HG03520 (cell line): Measurements from ENCODE around the gene FCHSD2.

Experiments used
- ATAC-seq: cut with Tn5 transposase; IDR thresholded peaks from one replicate; pipeline ENCODE4 v1.9.1; 2021; ENCODE audit warnings: mild to moderate bottlenecking, moderate library complexity; ENCODE audit not compliant: unreplicated experiment

Gene FCHSD2

GRCh38 chr11:73142128-73142377 is at the start of gene FCHSD2:
TSS of gene FCHSD2 (minus strand) at chr11:73142318. CDS start at chr11:73141877, 441 bp downstream.
- ATAC-seq, result no peak

- no peak for ATAC-seq
These were observed 49.0 kb upstream of the FCHSD2 start for GRCh38 chr11:73191151-73191550.

- ATAC-seq, result no peak
These were observed 48.4 kb upstream of the FCHSD2 start for GRCh38 chr11:73190557-73190885.

GRCh38 chr11:73189723-73190556 is 47.8 kb upstream of the FCHSD2 start:
- ATAC-seq, result no peak

- no peak for ATAC-seq
These were observed 47.2 kb upstream of the FCHSD2 start for GRCh38 chr11:73189315-73189714.

GRCh38 chr11:73188301-73188700 is 46.2 kb upstream of the FCHSD2 start:
- no peak for ATAC-seq

GRCh38 chr11:73187854-73188253 is 45.7 kb upstream of the FCHSD2 start:
- ATAC-seq, result no peak

GRCh38 chr11:73186886-73187285 is 44.8 kb upstream of the FCHSD2 start:
- ATAC-seq, result no peak

GRCh38 chr11:73186294-73186850 is 44.3 kb upstream of the FCHSD2 start:
- ATAC-seq, result no peak

GRCh38 chr11:73185680-73186293 is 43.7 kb upstream of the FCHSD2 start:
- no peak for ATAC-seq

- ATAC-seq, result no peak
These were observed 43.0 kb upstream of the FCHSD2 start for GRCh38 chr11:73184953-73185671.

GRCh38 chr11:73182824-73183321 is 40.8 kb upstream of the FCHSD2 start:
- ATAC-seq, result no peak

GRCh38 chr11:73178681-73179080 is 36.6 kb upstream of the FCHSD2 start:
- no peak for ATAC-seq

- ATAC-seq, result no peak
These were observed 35.8 kb upstream of the FCHSD2 start for GRCh38 chr11:73177778-73178539.

GRCh38 chr11:73177380-73177777 is 35.3 kb upstream of the FCHSD2 start:
- no peak for ATAC-seq

GRCh38 chr11:73176874-73177155 is 34.7 kb upstream of the FCHSD2 start:
- ATAC-seq, result no peak

GRCh38 chr11:73176145-73176873 is 34.2 kb upstream of the FCHSD2 start:
- ATAC-seq, result no peak

- ATAC-seq, result no peak
These were observed 33.5 kb upstream of the FCHSD2 start for GRCh38 chr11:73175551-73176144.

- ATAC-seq, result no peak
These were observed 32.3 kb upstream of the FCHSD2 start for GRCh38 chr11:73174495-73174791.

GRCh38 chr11:73173755-73174494 is 31.8 kb upstream of the FCHSD2 start:
- no peak for ATAC-seq
